SK-N-SH treated with all-trans-retinoic acid at 6 μM for 48 hours (cell line): Measurements from ENCODE around the gene KRTAP21-1.

Experiments
- ESRRG ChIP-seq: fragments of 250-450 bp; sonication (Bioruptor Pico); IDR thresholded peaks from 2 replicates; pipeline ENCODE4 v1.6.1; 2021; ENCODE audit warnings: mild to moderate bottlenecking
- GLIS3 ChIP-seq: fragments of 250-450 bp; sonication (Bioruptor Pico); IDR thresholded peaks from 2 replicates; pipeline ENCODE4 v1.5.0; 2020; ENCODE audit warnings: mild to moderate bottlenecking, moderate library complexity
- PPARA ChIP-seq: fragments of 250-450 bp; sonication (Bioruptor Pico); IDR thresholded peaks from 2 replicates; pipeline ENCODE4 v1.5.0; 2020; ENCODE audit warnings: mild to moderate bottlenecking, borderline replicate concordance
- SNAI2 ChIP-seq: fragments of 250-450 bp; sonication (Bioruptor Pico); IDR thresholded peaks from 2 replicates; pipeline ENCODE4 v1.5.0; 2020; ENCODE audit warnings: mild to moderate bottlenecking, moderate library complexity
- TOX ChIP-seq: fragments of 250-450 bp; sonication (Bioruptor Pico); IDR thresholded peaks from 2 replicates; pipeline ENCODE4 v1.8.0; 2021; ENCODE audit warnings: mild to moderate bottlenecking, moderate library complexity, borderline replicate concordance
- ZFP3 ChIP-seq: fragments of 250-450 bp; sonication (Bioruptor Pico); IDR thresholded peaks from 2 replicates; pipeline ENCODE4 v1.5.0; 2020; ENCODE audit warnings: mild to moderate bottlenecking, moderate library complexity
- ZFP30 ChIP-seq: fragments of 450-650 bp; formaldehyde crosslinking; IDR thresholded peaks from 2 replicates; pipeline ENCODE4 v1.5.0; 2022; ENCODE audit warnings: mild to moderate bottlenecking, moderate library complexity
- ZNF8 ChIP-seq: fragments of 450-650 bp; formaldehyde crosslinking; IDR thresholded peaks from 2 replicates; pipeline ENCODE4 v1.5.0; 2020; ENCODE audit warnings: mild to moderate bottlenecking, moderate library complexity
- TF ChIP-seq, protein P1 (sequence below): fragments of 250-450 bp; sonication (Bioruptor Pico); IDR thresholded peaks from 2 replicates; pipeline ENCODE4 v1.8.0; 2020; ENCODE audit warnings: mild to moderate bottlenecking, moderate library complexity, borderline replicate concordance
- TF ChIP-seq, protein P2 (sequence below): fragments of 250-450 bp; sonication (Bioruptor Pico); IDR thresholded peaks from 2 replicates; pipeline ENCODE4 v1.5.0; 2020; ENCODE audit warnings: mild to moderate bottlenecking, moderate library complexity
- TF ChIP-seq, protein P3 (sequence below): fragments of 250-450 bp; sonication (Bioruptor Pico); IDR thresholded peaks from 2 replicates; pipeline ENCODE4 v1.5.1; 2020; ENCODE audit warnings: low read depth, mild to moderate bottlenecking, moderate library complexity
- TF ChIP-seq, protein P4 (sequence below): fragments of 250-450 bp; sonication (Bioruptor Pico); IDR thresholded peaks from 2 replicates; pipeline ENCODE4 v1.8.0; 2021; ENCODE audit warnings: low read depth, mild to moderate bottlenecking, moderate library complexity, borderline replicate concordance
- TF ChIP-seq, protein P5 (sequence below): fragments of 250-450 bp; sonication (Bioruptor Pico); IDR thresholded peaks from 2 replicates; pipeline ENCODE4 v1.5.1; 2021; ENCODE audit warnings: mild to moderate bottlenecking, moderate library complexity

DNA sequence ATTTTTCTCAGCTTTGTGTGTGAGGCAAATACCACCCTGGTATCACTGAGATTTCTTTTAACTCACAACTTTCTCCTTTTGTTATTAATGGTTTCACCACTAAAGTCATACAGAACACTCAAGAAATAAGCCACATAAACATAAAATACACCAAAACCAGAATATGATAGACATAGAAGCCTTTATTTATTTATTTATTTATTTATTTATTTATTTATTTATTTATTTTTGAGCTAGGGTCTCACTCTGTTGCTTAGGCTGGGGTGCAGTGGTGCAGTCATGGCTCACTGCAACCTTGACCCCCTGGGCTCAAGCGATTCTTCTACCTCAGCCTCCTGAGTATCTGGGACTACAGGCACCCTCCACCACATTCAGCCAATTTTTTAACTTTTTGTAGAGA is 45.4 kb upstream of the KRTAP21-1 start:
- TF ChIP-seq, protein P1, sequence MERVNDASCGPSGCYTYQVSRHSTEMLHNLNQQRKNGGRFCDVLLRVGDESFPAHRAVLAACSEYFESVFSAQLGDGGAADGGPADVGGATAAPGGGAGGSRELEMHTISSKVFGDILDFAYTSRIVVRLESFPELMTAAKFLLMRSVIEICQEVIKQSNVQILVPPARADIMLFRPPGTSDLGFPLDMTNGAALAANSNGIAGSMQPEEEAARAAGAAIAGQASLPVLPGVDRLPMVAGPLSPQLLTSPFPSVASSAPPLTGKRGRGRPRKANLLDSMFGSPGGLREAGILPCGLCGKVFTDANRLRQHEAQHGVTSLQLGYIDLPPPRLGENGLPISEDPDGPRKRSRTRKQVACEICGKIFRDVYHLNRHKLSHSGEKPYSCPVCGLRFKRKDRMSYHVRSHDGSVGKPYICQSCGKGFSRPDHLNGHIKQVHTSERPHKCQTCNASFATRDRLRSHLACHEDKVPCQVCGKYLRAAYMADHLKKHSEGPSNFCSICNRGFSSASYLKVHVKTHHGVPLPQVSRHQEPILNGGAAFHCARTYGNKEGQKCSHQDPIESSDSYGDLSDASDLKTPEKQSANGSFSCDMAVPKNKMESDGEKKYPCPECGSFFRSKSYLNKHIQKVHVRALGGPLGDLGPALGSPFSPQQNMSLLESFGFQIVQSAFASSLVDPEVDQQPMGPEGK (CRISPR knock-in tag): no peak
- TF ChIP-seq SNAI2 (CRISPR knock-in tag): no peak
- no peak for TF ChIP-seq TOX (CRISPR knock-in tag)
- TF ChIP-seq ESRRG (CRISPR knock-in tag): no peak
- TF ChIP-seq PPARA (CRISPR knock-in tag): no peak
- TF ChIP-seq ZFP3 (CRISPR knock-in tag): no peak
- no peak for TF ChIP-seq ZFP30 (CRISPR knock-in tag)
- no peak for TF ChIP-seq GLIS3 (CRISPR knock-in tag)
- TF ChIP-seq, protein P2, sequence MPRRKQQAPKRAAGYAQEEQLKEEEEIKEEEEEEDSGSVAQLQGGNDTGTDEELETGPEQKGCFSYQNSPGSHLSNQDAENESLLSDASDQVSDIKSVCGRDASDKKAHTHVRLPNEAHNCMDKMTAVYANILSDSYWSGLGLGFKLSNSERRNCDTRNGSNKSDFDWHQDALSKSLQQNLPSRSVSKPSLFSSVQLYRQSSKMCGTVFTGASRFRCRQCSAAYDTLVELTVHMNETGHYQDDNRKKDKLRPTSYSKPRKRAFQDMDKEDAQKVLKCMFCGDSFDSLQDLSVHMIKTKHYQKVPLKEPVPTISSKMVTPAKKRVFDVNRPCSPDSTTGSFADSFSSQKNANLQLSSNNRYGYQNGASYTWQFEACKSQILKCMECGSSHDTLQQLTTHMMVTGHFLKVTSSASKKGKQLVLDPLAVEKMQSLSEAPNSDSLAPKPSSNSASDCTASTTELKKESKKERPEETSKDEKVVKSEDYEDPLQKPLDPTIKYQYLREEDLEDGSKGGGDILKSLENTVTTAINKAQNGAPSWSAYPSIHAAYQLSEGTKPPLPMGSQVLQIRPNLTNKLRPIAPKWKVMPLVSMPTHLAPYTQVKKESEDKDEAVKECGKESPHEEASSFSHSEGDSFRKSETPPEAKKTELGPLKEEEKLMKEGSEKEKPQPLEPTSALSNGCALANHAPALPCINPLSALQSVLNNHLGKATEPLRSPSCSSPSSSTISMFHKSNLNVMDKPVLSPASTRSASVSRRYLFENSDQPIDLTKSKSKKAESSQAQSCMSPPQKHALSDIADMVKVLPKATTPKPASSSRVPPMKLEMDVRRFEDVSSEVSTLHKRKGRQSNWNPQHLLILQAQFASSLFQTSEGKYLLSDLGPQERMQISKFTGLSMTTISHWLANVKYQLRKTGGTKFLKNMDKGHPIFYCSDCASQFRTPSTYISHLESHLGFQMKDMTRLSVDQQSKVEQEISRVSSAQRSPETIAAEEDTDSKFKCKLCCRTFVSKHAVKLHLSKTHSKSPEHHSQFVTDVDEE (CRISPR knock-in tag): no peak
- no peak for TF ChIP-seq ZNF8 (CRISPR knock-in tag)
- TF ChIP-seq, protein P3, sequence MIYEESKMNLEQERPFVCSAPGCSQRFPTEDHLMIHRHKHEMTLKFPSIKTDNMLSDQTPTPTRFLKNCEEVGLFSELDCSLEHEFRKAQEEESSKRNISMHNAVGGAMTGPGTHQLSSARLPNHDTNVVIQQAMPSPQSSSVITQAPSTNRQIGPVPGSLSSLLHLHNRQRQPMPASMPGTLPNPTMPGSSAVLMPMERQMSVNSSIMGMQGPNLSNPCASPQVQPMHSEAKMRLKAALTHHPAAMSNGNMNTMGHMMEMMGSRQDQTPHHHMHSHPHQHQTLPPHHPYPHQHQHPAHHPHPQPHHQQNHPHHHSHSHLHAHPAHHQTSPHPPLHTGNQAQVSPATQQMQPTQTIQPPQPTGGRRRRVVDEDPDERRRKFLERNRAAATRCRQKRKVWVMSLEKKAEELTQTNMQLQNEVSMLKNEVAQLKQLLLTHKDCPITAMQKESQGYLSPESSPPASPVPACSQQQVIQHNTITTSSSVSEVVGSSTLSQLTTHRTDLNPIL (CRISPR knock-in tag): no peak
- TF ChIP-seq, protein P4, sequence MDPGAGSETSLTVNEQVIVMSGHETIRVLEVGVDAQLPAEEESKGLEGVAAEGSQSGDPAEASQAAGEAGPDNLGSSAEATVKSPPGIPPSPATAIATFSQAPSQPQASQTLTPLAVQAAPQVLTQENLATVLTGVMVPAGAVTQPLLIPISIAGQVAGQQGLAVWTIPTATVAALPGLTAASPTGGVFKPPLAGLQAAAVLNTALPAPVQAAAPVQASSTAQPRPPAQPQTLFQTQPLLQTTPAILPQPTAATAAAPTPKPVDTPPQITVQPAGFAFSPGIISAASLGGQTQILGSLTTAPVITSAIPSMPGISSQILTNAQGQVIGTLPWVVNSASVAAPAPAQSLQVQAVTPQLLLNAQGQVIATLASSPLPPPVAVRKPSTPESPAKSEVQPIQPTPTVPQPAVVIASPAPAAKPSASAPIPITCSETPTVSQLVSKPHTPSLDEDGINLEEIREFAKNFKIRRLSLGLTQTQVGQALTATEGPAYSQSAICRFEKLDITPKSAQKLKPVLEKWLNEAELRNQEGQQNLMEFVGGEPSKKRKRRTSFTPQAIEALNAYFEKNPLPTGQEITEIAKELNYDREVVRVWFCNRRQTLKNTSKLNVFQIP (CRISPR knock-in tag): no peak
- TF ChIP-seq, protein P5, sequence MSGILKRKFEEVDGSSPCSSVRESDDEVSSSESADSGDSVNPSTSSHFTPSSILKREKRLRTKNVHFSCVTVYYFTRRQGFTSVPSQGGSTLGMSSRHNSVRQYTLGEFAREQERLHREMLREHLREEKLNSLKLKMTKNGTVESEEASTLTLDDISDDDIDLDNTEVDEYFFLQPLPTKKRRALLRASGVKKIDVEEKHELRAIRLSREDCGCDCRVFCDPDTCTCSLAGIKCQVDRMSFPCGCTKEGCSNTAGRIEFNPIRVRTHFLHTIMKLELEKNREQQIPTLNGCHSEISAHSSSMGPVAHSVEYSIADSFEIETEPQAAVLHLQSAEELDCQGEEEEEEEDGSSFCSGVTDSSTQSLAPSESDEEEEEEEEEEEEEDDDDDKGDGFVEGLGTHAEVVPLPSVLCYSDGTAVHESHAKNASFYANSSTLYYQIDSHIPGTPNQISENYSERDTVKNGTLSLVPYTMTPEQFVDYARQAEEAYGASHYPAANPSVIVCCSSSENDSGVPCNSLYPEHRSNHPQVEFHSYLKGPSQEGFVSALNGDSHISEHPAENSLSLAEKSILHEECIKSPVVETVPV (CRISPR knock-in tag): no peak
